Suprapubic skin (tissue), 3 donors: ENCODE data around the gene NCKAP5L.

ENCODE experiments used
- EP300 ChIP-seq: sonication (generic); formaldehyde crosslinking; IDR thresholded peaks from one replicate; pipeline ENCODE4 v1.6.1; 2017; ENCODE audit warnings: antibody characterized with exemption
- TF ChIP-seq, protein P1 (sequence below), 2 donors: fragments of 200-600 bp in 1 of 2; fragments of 450-650 bp in 1 of 2; sonication (generic) in 1 of 2; IDR thresholded peaks; one replicate each; pipeline ENCODE4 v1.5.1; 2016 to 2019; ENCODE audit warnings: antibody characterized with exemption in 2 of 2, mild to moderate bottlenecking in 1 of 2, moderate library complexity in 1 of 2

DNA sequence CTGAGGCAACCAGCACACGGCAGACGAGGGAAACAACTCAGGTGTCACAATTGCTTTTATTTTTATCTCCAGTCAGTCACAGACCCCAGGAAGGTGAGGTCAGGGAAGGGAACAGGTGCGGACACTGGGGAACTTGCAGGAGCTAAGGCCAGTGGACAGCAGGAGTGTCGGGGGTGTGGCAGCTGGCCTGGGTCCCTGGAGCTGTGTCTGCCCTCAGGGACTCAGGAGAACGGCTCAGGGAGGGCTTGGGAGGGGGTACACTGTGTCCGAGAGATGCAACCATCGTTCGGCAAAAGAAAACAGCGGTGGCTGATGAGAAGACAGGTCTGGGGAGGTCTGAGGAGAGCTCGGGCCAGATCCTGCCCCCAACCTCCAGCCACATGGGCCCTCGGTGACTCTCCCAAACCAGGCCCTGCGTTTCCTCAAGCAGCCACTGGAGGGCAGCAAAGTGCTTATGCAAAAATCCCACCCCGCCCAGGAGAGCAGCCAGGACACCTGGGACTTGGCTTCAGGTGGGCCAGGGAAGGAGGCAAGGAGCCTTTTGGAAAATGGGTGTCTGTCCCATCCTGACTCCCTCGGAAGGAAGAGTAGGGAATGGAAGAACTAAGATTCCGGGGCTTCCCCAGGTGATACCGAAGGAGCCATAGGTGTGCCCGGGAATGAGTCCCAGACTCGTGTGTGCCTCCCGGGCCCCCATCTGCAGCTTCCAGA lies 38.8 kb upstream of the NCKAP5L start:
- TF ChIP-seq, protein P1, sequence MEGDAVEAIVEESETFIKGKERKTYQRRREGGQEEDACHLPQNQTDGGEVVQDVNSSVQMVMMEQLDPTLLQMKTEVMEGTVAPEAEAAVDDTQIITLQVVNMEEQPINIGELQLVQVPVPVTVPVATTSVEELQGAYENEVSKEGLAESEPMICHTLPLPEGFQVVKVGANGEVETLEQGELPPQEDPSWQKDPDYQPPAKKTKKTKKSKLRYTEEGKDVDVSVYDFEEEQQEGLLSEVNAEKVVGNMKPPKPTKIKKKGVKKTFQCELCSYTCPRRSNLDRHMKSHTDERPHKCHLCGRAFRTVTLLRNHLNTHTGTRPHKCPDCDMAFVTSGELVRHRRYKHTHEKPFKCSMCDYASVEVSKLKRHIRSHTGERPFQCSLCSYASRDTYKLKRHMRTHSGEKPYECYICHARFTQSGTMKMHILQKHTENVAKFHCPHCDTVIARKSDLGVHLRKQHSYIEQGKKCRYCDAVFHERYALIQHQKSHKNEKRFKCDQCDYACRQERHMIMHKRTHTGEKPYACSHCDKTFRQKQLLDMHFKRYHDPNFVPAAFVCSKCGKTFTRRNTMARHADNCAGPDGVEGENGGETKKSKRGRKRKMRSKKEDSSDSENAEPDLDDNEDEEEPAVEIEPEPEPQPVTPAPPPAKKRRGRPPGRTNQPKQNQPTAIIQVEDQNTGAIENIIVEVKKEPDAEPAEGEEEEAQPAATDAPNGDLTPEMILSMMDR (IDR thresholded peaks at IDR 0.05) = peak; percentile 92 to 96
- no peak for TF ChIP-seq EP300
